Mammary epithelial cell (primary cell): ENCODE results near the gene ASPDH.

Experiments
- EZH2 ChIP-seq: IDR thresholded peaks from 2 replicates; pipeline ENCODE4 v1.6.1; 2012; ENCODE audit warnings: low read length, inconsistent platforms, borderline replicate concordance
- TF ChIP-seq, protein P1 (sequence below), 2 donors: IDR thresholded peaks in 1 of 2; conservative IDR thresholded peaks in 1 of 2; 2 replicates each; pipeline ENCODE4 v1.5.1; 2011 to 2012; ENCODE audit warnings: inconsistent platforms in 2 of 2, low read length in 2 of 2, mild to moderate bottlenecking in 2 of 2, control low read depth in 1 of 2, low read depth in 1 of 2; ENCODE audit not compliant: insufficient read depth in 1 of 2; ENCODE audit errors: extremely low read depth in 1 of 2

DNA sequence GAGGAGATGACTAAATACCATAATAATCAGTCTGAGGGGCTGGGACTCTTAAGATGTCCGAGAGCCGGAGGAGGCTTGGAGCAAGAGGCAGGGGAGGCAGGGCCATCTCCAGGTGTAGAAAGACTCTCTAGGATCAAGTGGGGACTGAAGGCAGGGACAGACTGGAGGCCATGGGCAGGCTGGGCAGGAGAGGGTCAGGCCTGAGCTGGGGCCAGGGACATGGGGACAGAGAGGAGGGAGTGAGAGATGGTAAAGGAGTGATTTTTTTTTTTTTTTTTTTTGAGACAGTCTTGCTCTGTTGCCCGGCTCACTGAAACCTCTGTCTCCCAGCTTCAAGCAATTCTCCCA, 4.9 kb downstream of the ASPDH start:
- TF ChIP-seq, protein P1, sequence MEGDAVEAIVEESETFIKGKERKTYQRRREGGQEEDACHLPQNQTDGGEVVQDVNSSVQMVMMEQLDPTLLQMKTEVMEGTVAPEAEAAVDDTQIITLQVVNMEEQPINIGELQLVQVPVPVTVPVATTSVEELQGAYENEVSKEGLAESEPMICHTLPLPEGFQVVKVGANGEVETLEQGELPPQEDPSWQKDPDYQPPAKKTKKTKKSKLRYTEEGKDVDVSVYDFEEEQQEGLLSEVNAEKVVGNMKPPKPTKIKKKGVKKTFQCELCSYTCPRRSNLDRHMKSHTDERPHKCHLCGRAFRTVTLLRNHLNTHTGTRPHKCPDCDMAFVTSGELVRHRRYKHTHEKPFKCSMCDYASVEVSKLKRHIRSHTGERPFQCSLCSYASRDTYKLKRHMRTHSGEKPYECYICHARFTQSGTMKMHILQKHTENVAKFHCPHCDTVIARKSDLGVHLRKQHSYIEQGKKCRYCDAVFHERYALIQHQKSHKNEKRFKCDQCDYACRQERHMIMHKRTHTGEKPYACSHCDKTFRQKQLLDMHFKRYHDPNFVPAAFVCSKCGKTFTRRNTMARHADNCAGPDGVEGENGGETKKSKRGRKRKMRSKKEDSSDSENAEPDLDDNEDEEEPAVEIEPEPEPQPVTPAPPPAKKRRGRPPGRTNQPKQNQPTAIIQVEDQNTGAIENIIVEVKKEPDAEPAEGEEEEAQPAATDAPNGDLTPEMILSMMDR (conservative IDR thresholded peaks at IDR 0.05 in 1 of 2, IDR thresholded peaks at IDR 0.05 in 1 of 2; ENCODE audit: extremely low read depth in 1 of 2, insufficient read depth in 1 of 2, low read depth in 1 of 2, low read length in 2 of 2) = no peak
- TF ChIP-seq EZH2 = no peak
